MCF 10A (cell line): ENCODE results near the gene GJC1. TPM values are rescaled to one million over a fixed set of nuclear protein-coding genes. Genes with fewer than 3 reads are reported as not detected.

Source experiments
- BruUV-seq: library from RNA; stranded (reverse); fragments of 400-500 nt; replicated peaks from 2 replicates; lab custom pipeline; 2021; lab: Mats Ljungman, UMichigan
- CTCF ChIA-PET: fragments of 300-600 bp; sonication (Branson Sonifier 250); formaldehyde crosslinking; extraction: SDS; loops from one replicate; lab custom pipeline; 2021; ENCODE audit warnings: antibody characterized with exemption, inconsistent platforms; lab: Yijun Ruan, JAX
- POLR2A ChIA-PET: fragments of 300-600, 350-650 bp; sonication (Branson Sonifier 250); formaldehyde crosslinking; extraction: SDS; loops from one replicate; lab custom pipeline; 2020; ENCODE audit warnings: antibody characterized with exemption, inconsistent platforms; lab: Yijun Ruan, JAX
- DNase-seq: peaks from one replicate; pipeline ENCODE4 v3.0.0-alpha.2; 2018; ENCODE audit not compliant: unreplicated experiment
- H3K27ac Mint-ChIP-seq: one replicate; pipeline ENCODE4 v1.8.0; 2022; ENCODE audit warnings: mild to moderate bottlenecking, low read depth, mixed read lengths; ENCODE audit not compliant: unreplicated experiment
- H3K27me3 Mint-ChIP-seq: one replicate; pipeline ENCODE4 v1.8.0; 2022; ENCODE audit warnings: mixed read lengths; ENCODE audit not compliant: insufficient read depth, unreplicated experiment
- H3K36me3 Mint-ChIP-seq: one replicate; pipeline ENCODE4 v1.8.0; 2022; ENCODE audit warnings: mild to moderate bottlenecking, moderate library complexity, mixed read lengths; ENCODE audit not compliant: insufficient read depth, unreplicated experiment
- H3K4me1 Mint-ChIP-seq: one replicate; pipeline ENCODE4 v1.8.0; 2022; ENCODE audit warnings: mixed read lengths; ENCODE audit not compliant: insufficient read depth, unreplicated experiment
- H3K4me3 Mint-ChIP-seq: one replicate; pipeline ENCODE4 v1.8.0; 2022; ENCODE audit warnings: mild to moderate bottlenecking, moderate library complexity, mixed read lengths; ENCODE audit not compliant: unreplicated experiment
- H3K9me3 Mint-ChIP-seq: one replicate; pipeline ENCODE4 v1.8.0; 2022; ENCODE audit warnings: mixed read lengths; ENCODE audit not compliant: unreplicated experiment
- intact Hi-C: fragments of 100-400 bp; cut with micrococcal nuclease; formaldehyde crosslinking; loops from 2 replicates; pipeline ENCODE4 v1.14.1; 2022
- total RNA-seq: library from RNA; stranded (reverse); gene quantifications from 2 replicates; pipeline ENCODE4 v1.2.3, GENCODE V29; 2022
- TF ChIP-seq, protein P1 (sequence below): fragments of 200-600 bp; IDR thresholded peaks from one replicate; pipeline ENCODE4 v1.8.0; 2022; ENCODE audit warnings: antibody characterized with exemption, mild to moderate bottlenecking; ENCODE audit not compliant: unreplicated experiment

GJC1 gene
- total RNA-seq, 1 experiment from 2014 or later, result 6.9 TPM

- ChIA-PET POLR2A (interaction anchor here (0.9 to 1.7 kb wide), 5 partner anchors 11 to 92 kb away, joined by 3 to 11 read pairs (median 4); partner anchors contain the start of gene EFTUD2), CTCF (interaction anchor here (1.3 to 11.4 kb wide), 3 partner anchors 11 to 90 kb away, joined by 4 to 233 read pairs (median 35); partner anchors contain the start of gene HIGD1B)
- BruUV-seq, result no TSS peak
- H3K36me3 Mint-ChIP-seq, result peaks cover 53% of the 10 kb centered on the region
- intact Hi-C loops, result no loop called here
- no peak overlapping the region for H3K27ac Mint-ChIP-seq
- TF ChIP-seq, protein P1, sequence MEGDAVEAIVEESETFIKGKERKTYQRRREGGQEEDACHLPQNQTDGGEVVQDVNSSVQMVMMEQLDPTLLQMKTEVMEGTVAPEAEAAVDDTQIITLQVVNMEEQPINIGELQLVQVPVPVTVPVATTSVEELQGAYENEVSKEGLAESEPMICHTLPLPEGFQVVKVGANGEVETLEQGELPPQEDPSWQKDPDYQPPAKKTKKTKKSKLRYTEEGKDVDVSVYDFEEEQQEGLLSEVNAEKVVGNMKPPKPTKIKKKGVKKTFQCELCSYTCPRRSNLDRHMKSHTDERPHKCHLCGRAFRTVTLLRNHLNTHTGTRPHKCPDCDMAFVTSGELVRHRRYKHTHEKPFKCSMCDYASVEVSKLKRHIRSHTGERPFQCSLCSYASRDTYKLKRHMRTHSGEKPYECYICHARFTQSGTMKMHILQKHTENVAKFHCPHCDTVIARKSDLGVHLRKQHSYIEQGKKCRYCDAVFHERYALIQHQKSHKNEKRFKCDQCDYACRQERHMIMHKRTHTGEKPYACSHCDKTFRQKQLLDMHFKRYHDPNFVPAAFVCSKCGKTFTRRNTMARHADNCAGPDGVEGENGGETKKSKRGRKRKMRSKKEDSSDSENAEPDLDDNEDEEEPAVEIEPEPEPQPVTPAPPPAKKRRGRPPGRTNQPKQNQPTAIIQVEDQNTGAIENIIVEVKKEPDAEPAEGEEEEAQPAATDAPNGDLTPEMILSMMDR, result no peak
- H3K9me3 Mint-ChIP-seq, result no peaks in the 10 kb centered on the region
- DNase-seq, result no peak
- no peak overlapping the region for H3K4me3 Mint-ChIP-seq
- H3K27me3 Mint-ChIP-seq, result no peaks in the 10 kb centered on the region
- no peaks in the 10 kb centered on the region for H3K4me1 Mint-ChIP-seq
Measured at GRCh38 chr17:44867841-44868240, 37.8 kb upstream of the GJC1 start.

DNA sequence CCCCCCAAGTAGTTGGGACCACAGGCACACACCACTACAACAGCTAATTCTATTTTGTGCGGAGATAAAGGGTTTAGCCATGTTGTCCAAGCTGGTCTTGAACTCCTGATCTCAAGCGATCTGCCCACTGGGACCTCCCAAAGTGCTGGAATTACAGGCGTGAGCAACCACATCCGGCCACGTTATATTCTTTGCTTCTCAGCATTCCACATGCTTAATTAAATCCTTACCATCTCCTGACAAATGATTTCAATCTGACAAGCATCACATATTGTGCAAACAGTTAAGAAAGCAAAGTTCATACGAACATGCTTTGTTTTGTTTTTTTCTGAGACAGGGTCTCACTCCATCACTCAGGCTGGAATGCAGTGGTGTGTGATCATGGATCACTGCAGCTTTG is 35.8 kb upstream of the GJC1 start:
- no peak overlapping the region for H3K4me3 Mint-ChIP-seq
- ChIA-PET POLR2A (interaction anchor here (0.7 to 2.3 kb wide), 3 partner anchors 33 to 117 kb away, joined by 4 to 9 read pairs (median 5); partner anchors contain the start of gene EFTUD2), CTCF (interaction anchor here (0.8 to 11.4 kb wide), 16 partner anchors 8 to 913 kb away, joined by 3 to 233 read pairs (median 6); partner anchors contain the start of gene HIGD1B)
- no TSS peak for BruUV-seq
- TF ChIP-seq, protein P1, result no peak
- H3K36me3 Mint-ChIP-seq, result peaks cover 56% of the 10 kb centered on the region
- no peak for DNase-seq
- H3K4me1 Mint-ChIP-seq, result no peaks in the 10 kb centered on the region
- intact Hi-C loops, result loop anchor here (1.0 kb wide), 3 partner anchors 87 to 267 kb away; no protein-coding TSS in a partner anchor
- H3K9me3 Mint-ChIP-seq, result no peaks in the 10 kb centered on the region
- no peaks in the 10 kb centered on the region for H3K27me3 Mint-ChIP-seq
- no peak overlapping the region for H3K27ac Mint-ChIP-seq

GRCh38 chr17:44865231-44865660 is 35.2 kb upstream of the GJC1 start:
- intact Hi-C loops, result loop anchor here (1.0 kb wide), 3 partner anchors 86 to 268 kb away; no protein-coding TSS in a partner anchor
- no peaks in the 10 kb centered on the region for H3K9me3 Mint-ChIP-seq
- TF ChIP-seq, protein P1, result peak; percentile 82
- peaks cover 63% of the 10 kb centered on the region for H3K36me3 Mint-ChIP-seq
- no peak overlapping the region for H3K4me3 Mint-ChIP-seq
- no peaks in the 10 kb centered on the region for H3K4me1 Mint-ChIP-seq
- CTCF ChIA-PET, result interaction anchor here (0.6 to 11.4 kb wide), 31 partner anchors 9 to 914 kb away, joined by 3 to 233 read pairs (median 4); no protein-coding TSS in a partner anchor
- BruUV-seq, result no TSS peak
- POLR2A ChIA-PET, result interaction anchor here (2.3 kb wide), 1 partner anchor 90 kb away, joined by 9 read pairs; no protein-coding TSS in a partner anchor
- no peak overlapping the region for H3K27ac Mint-ChIP-seq
- peak; percentile 71 for DNase-seq
- no peaks in the 10 kb centered on the region for H3K27me3 Mint-ChIP-seq

GRCh38 chr17:44864831-44865230 is 34.7 kb upstream of the GJC1 start:
- Mint-ChIP-seq H3K9me3 (no peaks in the 10 kb centered on the region), H3K27ac (no peak overlapping the region), H3K4me1 (no peaks in the 10 kb centered on the region), H3K27me3 (no peaks in the 10 kb centered on the region), H3K36me3 (peaks cover 65% of the 10 kb centered on the region), H3K4me3 (no peak overlapping the region)
- CTCF ChIA-PET, result interaction anchor here (0.6 to 11.4 kb wide), 33 partner anchors 8 to 914 kb away, joined by 3 to 233 read pairs (median 4); no protein-coding TSS in a partner anchor
- TF ChIP-seq, protein P1, result no peak
- POLR2A ChIA-PET, result interaction anchor here (1.7 to 2.3 kb wide), 2 partner anchors 89 to 92 kb away, joined by 3 to 9 read pairs; no protein-coding TSS in a partner anchor
- no TSS peak for BruUV-seq
- intact Hi-C loops, result loop anchor here (1.0 kb wide), 3 partner anchors 86 to 268 kb away; no protein-coding TSS in a partner anchor
- DNase-seq, result no peak
